Frontal cortex (tissue), 4 donors: ENCODE data around the gene GLCCI1. TPM values are rescaled to one million over a fixed set of nuclear protein-coding genes. Genes with fewer than 3 reads are reported as not detected.
"Not testable (repeated sequence)": the region's sequence is repeated elsewhere in the genome, so short reads cannot be mapped to it uniquely, and the experiment has no call there.

ENCODE experiments used
- DNase-seq, 2 donors: peaks; one replicate each; pipeline ENCODE4 v3.0.0; 2012; ENCODE audit warnings: low spot score in 2 of 2
- FAIRE-seq: peaks from 2 replicates; lab custom pipeline; 2012; peaks lifted over from hg19 to GRCh38; lab: Jason Lieb, UNC
- total RNA-seq: library from RNA; depleted of rRNA; stranded (reverse); fragments of >200 nt; gene quantifications from one replicate; pipeline ENCODE4 v1.2.3, GENCODE V29; 2014
- donor health status: control.
- donor health status: control.
- donor health status: control.

Gene GLCCI1
- total RNA-seq, 1 donor from 2014 or later: 34.6 TPM

DNA sequence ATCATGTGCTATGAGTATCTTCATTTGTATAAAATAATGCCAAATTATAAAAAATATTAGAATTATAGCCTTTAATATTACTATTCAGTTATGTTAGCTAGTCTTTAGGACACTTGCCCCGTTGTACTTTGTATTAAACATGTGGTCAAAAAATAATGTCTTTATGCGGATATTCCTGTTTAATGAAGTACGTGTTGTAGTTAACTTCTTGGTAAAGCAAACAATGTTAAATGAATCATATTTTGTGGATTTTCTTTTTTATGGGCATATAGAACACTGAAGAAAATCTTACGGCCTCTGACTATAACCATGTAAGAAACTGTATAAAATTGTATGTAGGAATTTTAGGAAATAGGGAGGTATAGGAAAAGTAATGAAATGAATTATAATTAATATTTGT, 14.3 kb downstream of the GLCCI1 start:
- DNase-seq: no peak
- FAIRE-seq: no peak

DNA sequence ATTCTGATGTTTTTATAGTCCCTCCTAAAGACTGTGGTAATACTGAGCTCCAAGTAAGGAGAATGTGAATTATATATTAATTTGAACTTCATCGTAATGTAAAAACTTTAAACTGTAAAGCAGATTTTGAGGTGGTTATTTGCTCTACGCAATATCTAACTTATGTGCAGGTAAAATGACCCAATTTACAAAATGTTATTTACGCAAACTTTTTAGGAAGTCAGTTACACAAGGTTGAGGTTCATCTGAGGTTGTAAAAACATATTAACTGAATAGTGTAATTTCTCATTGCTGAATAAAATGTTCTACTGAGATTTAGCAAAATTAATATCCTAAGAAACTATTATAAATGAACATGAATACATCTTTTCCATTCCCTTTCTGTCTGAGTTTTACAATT, 15.8 kb downstream of the GLCCI1 start:
- FAIRE-seq: no peak
- no peak for DNase-seq

DNA sequence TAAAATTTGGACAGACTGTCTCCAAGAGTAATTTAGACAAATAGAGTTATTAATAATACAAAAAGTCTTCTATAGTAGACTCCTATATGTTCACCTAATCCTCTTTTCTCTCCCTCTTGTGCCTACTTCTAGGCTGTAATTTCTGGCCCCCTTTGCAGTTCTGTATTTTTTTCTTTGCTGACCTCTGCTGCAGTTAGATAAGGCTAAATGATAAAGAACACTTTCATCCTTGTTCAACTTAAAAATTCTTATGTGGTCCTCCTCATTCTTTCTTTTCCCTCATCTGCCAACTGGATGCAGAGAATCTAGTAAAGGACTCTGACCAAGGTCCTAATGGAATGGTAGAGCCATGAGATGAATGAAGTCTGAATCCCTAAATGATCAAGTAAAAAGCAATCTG, 20.1 kb downstream of the GLCCI1 start:
- DNase-seq (no peak), FAIRE-seq (no peak)

DNA sequence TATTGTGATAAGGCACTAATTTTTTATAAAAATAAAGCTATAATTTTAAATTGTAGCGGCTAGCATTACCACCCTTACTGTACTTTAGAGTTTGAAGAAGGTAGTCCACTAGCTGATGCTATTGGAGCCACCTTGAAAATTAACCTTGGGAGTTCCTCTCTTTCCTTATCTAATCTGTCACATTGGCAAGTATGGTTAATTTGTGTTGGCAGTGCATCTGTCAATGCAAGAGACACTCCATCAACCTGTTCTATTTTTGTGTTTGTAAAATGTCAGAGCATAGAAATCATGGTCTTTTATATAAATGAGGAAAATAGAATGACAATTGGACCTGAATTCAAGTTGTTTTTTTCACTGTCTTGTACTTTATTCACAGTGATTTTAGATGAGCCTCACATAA, 20.5 kb downstream of the GLCCI1 start:
- FAIRE-seq: no peak
- DNase-seq: no peak

DNA sequence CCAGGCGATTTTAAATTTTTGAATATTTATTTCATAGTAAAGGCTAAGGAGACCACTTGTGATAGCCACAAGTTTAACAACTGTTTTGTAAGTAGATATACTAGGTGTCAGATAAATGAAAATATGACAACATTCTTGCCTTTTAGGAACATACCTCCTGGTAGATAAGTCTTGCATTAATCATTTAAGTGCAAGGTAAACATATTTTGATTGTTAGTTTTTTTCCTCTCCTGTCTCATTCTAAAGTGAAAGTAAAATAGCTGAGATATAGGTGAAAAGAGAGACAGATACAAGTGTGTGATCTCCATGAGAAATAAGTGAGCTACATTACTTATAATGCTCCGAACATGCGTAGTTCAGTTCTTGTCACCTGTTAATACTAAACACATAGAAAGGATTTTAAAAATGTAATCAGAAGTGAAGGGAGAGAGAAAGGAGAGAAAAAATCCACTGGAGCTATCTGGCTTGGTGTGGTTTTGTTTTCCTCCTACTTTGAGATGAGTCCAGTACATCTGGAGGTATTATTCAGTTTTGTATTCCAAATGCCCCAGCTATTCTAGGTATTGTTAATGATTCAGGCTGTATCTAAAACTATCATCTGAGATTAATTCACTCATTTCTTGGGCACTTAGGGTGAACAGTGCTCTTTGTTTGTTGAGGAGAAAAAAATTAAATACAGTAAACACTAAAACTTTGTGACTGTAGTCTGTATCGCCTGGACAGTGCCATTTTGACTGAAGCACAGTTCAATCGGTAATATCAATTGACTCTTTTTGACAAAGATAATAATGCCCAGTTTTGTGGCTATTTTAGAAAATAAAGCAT, 21.2 kb downstream of the GLCCI1 start:
- DNase-seq (no peak), FAIRE-seq (no peak)

DNA sequence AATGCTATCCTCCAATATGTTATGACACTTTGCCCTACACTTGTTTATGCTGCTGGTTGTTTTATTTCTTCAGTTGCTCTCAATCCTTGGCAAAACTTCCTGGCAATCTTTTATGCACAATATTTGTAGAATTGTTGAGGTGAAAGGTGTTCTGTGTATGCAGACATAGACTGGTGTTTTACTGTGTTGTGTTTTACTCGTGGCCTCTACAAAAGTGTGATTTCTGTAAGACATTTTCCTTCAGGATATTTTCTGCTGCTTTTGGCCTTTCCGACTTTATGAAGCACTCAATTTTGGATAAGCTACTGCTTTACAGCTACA, 21.8 kb downstream of the GLCCI1 start:
- FAIRE-seq: no peak
- no peak for DNase-seq

DNA sequence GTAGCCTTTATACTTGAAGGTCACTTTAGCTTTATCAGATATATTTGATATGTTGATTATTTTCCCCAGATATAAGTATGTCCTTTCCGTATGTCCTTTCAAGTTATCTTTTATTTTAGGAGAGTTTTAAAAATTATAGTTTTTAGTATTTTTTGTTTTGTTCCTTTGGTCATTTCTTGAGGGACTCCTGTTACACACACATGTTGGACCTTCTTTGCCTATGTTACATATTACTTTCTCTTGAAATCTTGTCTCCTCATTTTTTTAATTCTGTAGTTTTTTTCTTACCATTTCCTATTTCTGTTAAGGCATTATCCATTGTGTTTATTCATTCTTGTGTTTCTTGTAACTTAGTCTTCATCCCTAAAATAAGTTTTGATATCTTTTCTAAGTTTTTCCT, 23.9 kb downstream of the GLCCI1 start:
- DNase-seq (no peak), FAIRE-seq (no peak)

DNA sequence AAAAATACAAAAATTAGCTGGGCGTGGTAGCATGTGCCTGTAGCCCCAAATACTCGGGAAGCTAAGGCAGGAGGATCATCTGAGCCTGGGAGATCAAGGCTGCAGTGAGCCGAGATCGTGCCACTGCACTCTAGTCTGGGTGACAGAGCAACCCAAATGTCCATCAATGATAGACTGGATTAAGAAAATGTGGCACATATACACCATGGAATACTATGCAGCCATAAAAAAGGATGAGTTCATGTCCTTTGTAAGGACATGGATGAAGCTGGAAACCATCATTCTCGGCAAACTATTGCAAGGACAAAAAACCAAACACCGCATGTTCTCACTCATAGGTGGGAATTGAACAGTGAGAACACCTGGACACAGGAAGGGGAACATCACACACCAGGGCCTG, 26.8 kb downstream of the GLCCI1 start:
- DNase-seq, FAIRE-seq: not testable (repeated sequence)

DNA sequence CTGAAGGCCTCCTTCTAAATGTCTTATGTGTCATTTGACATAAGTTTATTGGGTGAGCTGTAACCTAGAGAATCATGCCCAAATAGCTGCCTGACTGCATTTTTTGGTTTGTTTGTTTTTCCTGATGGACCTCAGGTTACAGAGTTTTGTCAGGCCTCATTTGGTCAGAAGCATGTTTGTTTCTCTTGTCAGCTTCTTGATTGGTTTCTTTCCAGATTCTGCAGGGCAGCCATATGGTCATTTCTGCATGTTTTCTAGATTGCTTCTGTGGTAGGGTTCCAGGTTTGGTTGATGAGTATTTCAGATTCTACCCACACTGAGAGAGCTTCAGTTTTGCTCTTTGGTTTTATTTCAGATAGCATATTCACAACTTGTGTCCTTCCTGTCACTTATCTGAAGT, 28.0 kb downstream of the GLCCI1 start:
- FAIRE-seq: no peak

DNA sequence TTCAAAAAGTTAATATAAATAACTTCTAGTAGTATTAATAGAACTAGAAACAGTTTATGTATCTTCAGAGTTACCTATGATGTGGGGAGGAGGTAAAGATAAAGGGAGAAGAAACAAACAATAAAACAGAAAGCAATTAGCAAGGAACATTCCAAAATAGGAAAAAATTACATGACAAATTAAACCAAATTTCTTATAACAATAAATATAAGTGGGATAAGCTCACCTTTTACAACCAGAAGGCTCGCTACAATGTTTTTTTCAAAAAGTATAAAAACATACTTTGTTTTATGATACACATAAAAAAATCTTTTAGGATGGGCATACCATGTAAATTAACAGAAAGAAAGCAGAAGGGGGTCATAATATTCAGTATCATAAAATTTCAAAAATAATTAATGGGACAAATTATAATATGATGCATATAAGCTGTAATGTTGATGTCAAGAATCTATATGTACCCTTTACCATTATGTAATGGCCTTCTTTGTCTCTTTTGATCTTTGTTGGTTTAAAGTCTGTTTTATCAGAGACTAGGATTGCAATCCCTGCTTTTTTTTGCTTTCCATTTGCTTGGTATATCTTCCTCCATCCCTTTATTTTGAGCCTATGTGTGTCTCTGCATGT, 31.8 kb downstream of the GLCCI1 start:
- DNase-seq (no peak), FAIRE-seq (no peak)

More for the DNA sequence above, 28.0 kb downstream of the GLCCI1 start:
- DNase-seq: no peak

DNA sequence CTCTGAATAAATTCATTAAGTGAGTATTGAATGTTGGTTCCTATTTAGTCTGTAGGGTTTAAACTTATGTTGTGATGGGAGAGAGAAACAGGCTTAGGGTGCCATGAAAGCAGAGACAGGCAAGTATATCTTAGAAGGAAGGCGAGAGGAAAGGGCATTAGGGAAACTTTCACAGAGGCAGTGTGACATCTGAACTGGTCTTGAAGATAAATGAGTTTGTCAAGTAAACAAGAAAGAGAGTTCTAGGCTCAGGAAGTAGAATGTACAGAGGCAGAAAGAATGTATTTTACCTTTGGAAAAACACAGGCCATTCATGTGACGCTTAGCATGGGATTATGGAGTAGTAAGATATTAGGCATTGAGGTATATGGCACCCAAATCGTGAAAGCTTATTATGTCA, 34.5 kb downstream of the GLCCI1 start:
- no peak for FAIRE-seq

DNA sequence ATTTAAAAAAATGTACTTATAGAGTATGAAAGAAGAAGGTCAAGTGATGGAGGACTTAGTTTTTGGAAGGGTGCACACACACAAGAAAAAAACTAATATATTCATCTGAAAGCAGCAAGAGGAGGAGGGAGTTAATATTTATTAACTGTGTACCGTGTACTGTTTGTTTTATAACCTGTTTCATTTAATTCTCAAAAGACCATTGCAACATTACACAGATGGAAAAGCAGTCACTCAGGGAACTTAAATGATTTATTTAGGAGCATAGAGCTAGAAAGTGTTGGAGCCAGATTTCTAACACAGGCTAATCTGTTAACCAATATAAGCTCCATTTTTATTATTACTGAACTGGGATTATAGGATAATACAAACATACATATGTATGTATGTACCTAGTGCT, 36.7 kb downstream of the GLCCI1 start:
- no peak for DNase-seq
- no peak for FAIRE-seq

More for the DNA sequence above, 34.5 kb downstream of the GLCCI1 start:
- no peak for DNase-seq

DNA sequence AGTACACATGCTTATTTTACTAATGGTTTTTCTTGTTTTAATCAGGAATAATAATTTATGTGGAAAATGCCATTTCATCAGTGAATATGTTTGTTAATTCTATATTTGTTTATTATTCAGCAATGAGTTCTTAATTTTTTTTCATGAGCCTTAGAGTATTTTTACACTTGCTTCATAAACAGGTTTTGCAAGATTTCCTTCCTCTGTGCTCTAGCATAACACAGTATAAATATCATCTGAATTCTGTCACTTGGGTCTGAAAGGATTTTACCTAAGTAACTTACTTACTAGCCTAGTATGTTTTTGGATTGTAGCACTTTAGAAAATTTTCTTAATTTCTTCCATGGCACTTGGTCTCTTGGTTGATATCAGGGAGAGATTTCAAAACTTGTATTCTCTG, 45.8 kb downstream of the GLCCI1 start:
- no peak for FAIRE-seq

DNA sequence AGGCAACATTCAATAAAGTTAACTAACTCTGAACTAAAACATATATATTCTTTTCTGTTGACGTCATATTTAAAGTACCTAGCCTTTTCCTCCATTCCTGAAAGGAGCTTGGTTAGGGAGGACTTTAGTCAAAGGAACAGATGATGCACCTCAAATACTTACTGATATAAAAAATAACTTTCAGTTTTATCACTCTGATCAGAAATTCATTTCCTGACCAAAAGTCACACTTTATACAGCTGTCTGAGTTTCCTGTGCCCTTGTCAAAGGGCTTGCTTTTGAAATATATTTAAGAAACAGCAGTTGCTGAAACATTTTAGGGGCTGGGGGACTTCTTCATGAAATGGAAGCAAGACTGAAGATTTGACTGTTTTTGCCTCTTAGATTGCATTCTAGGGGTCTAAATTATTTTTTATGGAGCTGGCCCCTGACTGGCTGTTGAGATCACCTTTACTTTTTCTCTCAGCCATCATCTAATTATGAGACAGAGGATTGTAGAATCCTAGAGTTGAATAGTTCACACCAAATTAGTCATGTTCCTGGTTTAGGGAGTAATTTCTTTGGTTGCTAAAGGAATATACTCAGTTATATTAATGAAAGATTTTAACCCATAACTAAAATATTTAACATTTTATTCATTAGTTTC, 46.6 kb downstream of the GLCCI1 start:
- DNase-seq (no peak), FAIRE-seq (no peak)

More for the DNA sequence above, 45.8 kb downstream of the GLCCI1 start:
- no peak for DNase-seq

DNA sequence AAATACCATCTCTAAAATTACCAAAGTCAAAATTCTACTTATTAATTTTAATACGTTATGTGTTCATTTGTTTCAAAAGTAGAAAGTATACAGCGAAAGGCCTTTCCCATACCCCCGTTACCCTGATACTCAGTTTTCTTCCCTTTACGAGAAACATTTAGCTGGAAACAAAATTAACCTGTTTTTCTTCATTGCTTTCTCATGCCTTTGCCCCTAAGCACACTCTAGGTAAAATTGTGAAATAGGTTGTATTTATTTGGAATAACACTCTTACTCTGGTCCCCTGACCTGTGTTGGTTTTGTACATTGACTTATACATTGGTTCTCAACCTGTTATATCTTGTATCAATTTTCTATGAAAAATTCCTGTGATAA, 47.1 kb downstream of the GLCCI1 start:
- no peak for DNase-seq
- no peak for FAIRE-seq

DNA sequence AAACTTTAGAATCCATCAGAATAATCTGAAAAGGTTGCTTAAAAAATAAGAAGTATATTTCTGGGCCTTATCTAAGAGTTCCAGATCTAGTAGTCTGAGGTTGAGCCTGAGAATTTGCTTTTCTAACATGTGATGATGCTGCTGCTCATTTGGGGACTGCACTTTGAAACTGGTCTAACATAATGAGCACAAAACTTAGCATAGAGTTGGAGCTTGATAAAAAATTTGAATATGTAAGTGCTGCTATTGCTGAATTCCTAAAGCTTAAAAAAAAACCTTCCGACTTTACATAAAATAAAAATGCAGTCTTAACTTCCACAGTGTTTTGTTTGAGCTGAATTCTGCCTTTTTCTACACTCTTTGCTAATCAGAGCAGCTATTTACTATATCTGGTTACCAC, 48.8 kb downstream of the GLCCI1 start:
- FAIRE-seq: no peak

DNA sequence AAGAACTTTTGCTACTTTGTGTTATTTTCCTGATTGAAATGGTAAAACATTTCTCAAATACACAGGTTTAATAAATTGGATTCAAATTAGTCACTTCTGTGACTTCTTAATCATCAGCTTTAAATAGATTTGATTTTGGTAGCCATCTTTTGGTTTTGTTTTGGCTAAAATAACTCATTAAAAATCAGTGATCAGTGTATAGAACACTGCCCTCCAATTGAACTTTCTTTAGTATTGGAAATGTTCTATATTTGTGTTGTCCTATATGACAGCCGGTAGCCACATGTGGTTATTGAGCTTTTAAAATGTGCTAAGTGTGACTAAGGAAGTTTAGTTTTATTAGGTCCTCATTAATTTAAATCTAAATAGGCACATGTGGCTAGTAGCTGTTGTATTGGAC, 50.4 kb downstream of the GLCCI1 start:
- no peak for DNase-seq
- FAIRE-seq: no peak

More for the DNA sequence above, 48.8 kb downstream of the GLCCI1 start:
- no peak for DNase-seq

DNA sequence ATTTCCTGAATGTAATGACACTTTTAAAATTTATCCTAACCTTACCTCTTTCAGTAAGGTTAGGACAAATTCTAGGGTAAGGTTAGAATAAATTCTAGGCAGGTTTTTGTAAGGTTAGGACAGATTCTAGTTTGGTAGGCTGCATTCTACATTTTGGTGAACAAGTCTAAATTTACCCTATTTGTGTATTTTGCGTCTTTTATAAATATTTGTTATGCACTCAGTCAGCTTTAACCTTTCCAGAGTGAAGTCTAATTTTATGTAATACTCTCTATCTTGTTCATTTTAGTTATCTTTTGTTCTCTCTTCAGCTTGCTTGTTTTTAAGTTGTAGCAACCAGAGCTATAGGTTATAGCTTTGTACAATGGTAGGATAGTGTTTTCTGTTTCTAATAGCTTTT, 54.0 kb downstream of the GLCCI1 start:
- DNase-seq (no peak), FAIRE-seq (no peak)

DNA sequence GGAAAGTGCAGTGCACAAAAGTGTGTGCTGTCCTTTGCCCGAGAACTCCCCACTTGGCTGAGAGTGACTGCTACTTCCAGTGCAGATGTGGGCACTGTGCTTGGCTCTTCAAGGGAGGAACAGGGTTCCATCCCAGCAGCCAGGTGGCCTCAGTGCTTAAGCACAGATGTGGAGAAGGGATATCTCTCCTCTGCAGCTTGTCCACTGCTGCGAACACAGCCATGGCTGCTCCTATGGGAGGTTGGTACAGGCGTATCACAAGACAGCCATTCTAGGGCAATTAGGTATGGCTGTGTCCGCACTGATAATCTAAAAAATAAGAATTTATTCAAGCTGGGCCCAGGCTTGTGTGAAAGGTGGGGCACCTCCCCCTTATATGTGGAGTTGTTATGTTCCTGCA, 66.6 kb downstream of the GLCCI1 start:
- DNase-seq (no peak), FAIRE-seq (no peak)

DNA sequence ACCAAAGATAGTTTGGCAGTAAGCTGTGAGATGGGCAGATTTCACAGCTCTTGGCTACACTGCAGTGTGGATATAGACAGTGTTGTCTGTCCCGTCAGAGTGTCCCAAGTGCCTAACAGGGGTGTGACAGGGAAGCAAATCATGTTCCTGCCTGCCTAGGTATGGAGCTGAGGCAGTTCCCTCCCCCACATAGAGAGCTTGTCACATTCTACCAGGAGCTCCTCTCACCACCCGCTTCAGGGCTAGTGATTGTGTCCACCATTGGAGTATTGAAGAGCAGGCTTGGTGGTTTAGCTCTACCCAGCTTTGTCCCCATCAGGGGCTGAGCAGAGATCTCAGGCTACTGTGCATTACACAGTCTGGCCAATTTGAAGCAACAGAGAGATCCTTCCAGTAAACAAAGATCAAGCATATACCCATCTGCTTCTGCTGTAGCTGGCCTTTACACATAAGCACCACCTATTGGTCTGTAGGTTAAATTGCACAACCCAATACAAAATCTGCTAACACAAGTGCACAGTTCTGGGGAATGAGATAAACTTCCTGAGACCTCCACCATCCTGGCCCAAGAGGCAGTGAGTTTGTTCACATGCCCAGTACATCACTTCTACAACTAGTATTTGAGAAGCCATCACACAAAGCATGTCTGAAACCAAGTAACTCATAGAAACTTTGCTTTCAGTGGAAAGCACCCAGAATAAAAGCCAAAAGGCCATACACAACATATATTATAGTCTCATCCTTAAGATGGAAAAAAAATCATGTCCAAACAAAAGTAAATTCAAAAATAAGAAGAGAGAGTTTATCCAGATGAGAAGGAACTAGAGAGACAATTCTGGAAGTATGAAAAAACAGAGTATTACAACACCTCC, 67.3 kb downstream of the GLCCI1 start:
- DNase-seq (no peak), FAIRE-seq (no peak)
